Loucy (cell line): ENCODE data around the gene FDXR.

ENCODE experiments used
- CTCF ChIP-seq: fragments of 200-600 bp; sonication (generic); conservative IDR thresholded peaks from 2 replicates; pipeline ENCODE4 v1.5.1; 2014; ENCODE audit warnings: mild to moderate bottlenecking, antibody characterized with exemption, low read length
- EZH2phosphoT487 ChIP-seq: fragments of 200-600 bp; IDR thresholded peaks from 2 replicates; pipeline ENCODE4 v1.6.1; 2018; ENCODE audit warnings: antibody characterized with exemption, mild to moderate bottlenecking, moderate library complexity, borderline replicate concordance

- TF ChIP-seq EZH2phosphoT487 (no peak), CTCF (no peak)
These were observed 11.7 kb downstream of the FDXR start for GRCh38 chr17:74860872-74861661.
